GM23248 (cell line): Measurements from ENCODE around the gene SERPINE3.

ENCODE experiments used
- EZH2 ChIP-seq: fragments of 200-600 bp; sonication (generic); IDR thresholded peaks from 2 replicates; pipeline ENCODE4 v1.6.1; 2018; ENCODE audit warnings: antibody characterized with exemption, mild to moderate bottlenecking; ENCODE audit not compliant: insufficient read depth, poor library complexity, severe bottlenecking
- EZH2phosphoT487 ChIP-seq: fragments of 200-600 bp; sonication (generic); IDR thresholded peaks from 2 replicates; pipeline ENCODE4 v1.6.1; 2018; ENCODE audit warnings: antibody characterized with exemption, moderate library complexity, mild to moderate bottlenecking, low read depth; ENCODE audit not compliant: insufficient read depth

DNA sequence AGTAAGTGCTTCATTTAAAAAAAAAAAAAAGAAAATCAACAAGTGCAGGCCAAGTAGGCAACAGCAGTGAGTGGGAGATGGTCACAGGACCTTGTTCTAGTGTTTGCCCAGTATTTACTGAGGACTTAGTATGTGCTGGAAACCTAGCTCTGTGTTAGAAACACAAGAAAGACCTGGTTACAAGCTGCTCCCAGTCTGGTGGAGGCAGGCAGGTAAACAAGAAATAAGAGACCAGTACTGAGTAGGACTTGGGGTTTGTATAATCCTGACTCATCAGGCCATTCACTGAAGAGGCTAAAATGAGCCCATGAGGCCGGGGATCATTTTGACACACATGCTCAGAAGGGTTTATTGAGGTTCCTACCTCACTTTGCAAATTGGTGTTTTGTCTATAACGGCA, 21.5 kb upstream of the SERPINE3 start:
- TF ChIP-seq EZH2 (no peak), EZH2phosphoT487 (no peak)
